ENCODE results near the gene ZNRD2. TPM values are rescaled to one million over a fixed set of nuclear protein-coding genes. Genes with fewer than 3 reads are reported as not detected.

The ZNRD2 gene
- total RNA-seq, 1 donor from 2014 or later: 32.2 TPM

- Mint-ChIP-seq H3K4me1 (peaks cover 20% of the 10 kb centered on the region), H3K27me3 (ENCODE audit: low read depth) (no peaks in the 10 kb centered on the region), H3K36me3 (ENCODE audit: low read depth) (peaks cover 5% of the 10 kb centered on the region), H3K4me3 (peak overlapping the region; percentile 95), H3K9me3 (no peaks in the 10 kb centered on the region), H3K27ac (ENCODE audit: unreplicated experiment) (no peak overlapping the region)
- DNase-seq (ENCODE audit: low read depth, low spot score): no peak
- TF ChIP-seq CTCF (conservative IDR thresholded peaks at IDR 0.05): no peak
Measured at GRCh38 chr11:65617136-65617850, 47.0 kb downstream of the ZNRD2 start.

GRCh38 chr11:65617990-65618751 lies 47.9 kb downstream of the ZNRD2 start:
- no peaks in the 10 kb centered on the region for H3K9me3 Mint-ChIP-seq
- H3K4me3 Mint-ChIP-seq: peak overlapping the region; percentile 41
- H3K27me3 Mint-ChIP-seq (ENCODE audit: low read depth): no peaks in the 10 kb centered on the region
- peaks cover 5% of the 10 kb centered on the region for H3K36me3 Mint-ChIP-seq (ENCODE audit: low read depth)
- no peak overlapping the region for H3K27ac Mint-ChIP-seq (ENCODE audit: unreplicated experiment)
- H3K4me1 Mint-ChIP-seq: peaks cover 17% of the 10 kb centered on the region
- DNase-seq (ENCODE audit: low read depth, low spot score): no peak
- TF ChIP-seq CTCF (conservative IDR thresholded peaks at IDR 0.05): no peak

- Mint-ChIP-seq H3K36me3 (ENCODE audit: low read depth) (peaks cover 5% of the 10 kb centered on the region), H3K27ac (ENCODE audit: unreplicated experiment) (no peak overlapping the region), H3K4me3 (peak overlapping the region; percentile 78), H3K27me3 (ENCODE audit: low read depth) (no peaks in the 10 kb centered on the region), H3K9me3 (no peaks in the 10 kb centered on the region), H3K4me1 (peaks cover 17% of the 10 kb centered on the region)
- TF ChIP-seq CTCF (conservative IDR thresholded peaks at IDR 0.05): no peak
- DNase-seq (ENCODE audit: low read depth, low spot score): no peak
Measured at GRCh38 chr11:65618763-65619162, 48.5 kb downstream of the ZNRD2 start.

- no peak overlapping the region for H3K27ac Mint-ChIP-seq (ENCODE audit: unreplicated experiment)
- no peaks in the 10 kb centered on the region for H3K27me3 Mint-ChIP-seq (ENCODE audit: low read depth)
- H3K4me3 Mint-ChIP-seq: peak overlapping the region; percentile 78
- TF ChIP-seq CTCF (conservative IDR thresholded peaks at IDR 0.05): no peak
- DNase-seq (ENCODE audit: low read depth, low spot score): no peak
- H3K9me3 Mint-ChIP-seq: no peaks in the 10 kb centered on the region
- peaks cover 17% of the 10 kb centered on the region for H3K4me1 Mint-ChIP-seq
- peaks cover 5% of the 10 kb centered on the region for H3K36me3 Mint-ChIP-seq (ENCODE audit: low read depth)
Measured at GRCh38 chr11:65619281-65619928, 49.1 kb downstream of the ZNRD2 start.

- H3K4me3 Mint-ChIP-seq: peak overlapping the region; percentile 56
- no peaks in the 10 kb centered on the region for H3K9me3 Mint-ChIP-seq
- no peak overlapping the region for H3K27ac Mint-ChIP-seq (ENCODE audit: unreplicated experiment)
- peaks cover 9% of the 10 kb centered on the region for H3K4me1 Mint-ChIP-seq
- no peak for TF ChIP-seq CTCF (conservative IDR thresholded peaks at IDR 0.05)
- no peaks in the 10 kb centered on the region for H3K27me3 Mint-ChIP-seq (ENCODE audit: low read depth)
- no peak for DNase-seq (ENCODE audit: low read depth, low spot score)
- H3K36me3 Mint-ChIP-seq (ENCODE audit: low read depth): peaks cover 5% of the 10 kb centered on the region
Measured at GRCh38 chr11:65620666-65621065, 50.4 kb downstream of the ZNRD2 start.
